ENCODE data around the gene TIAM2.
"Not testable (repeated sequence)": the region's sequence is repeated elsewhere in the genome, so short reads cannot be mapped to it uniquely, and the experiment has no call there.

TIAM2 gene

GRCh38 chr6:155158030-155158843 lies 163.1 kb downstream of the TIAM2 start:
- FAIRE-seq = no peak
- DNase-seq (ENCODE audit: low spot score) = peak; percentile 30

- DNase-seq (ENCODE audit: low spot score) (no peak), FAIRE-seq (no peak)
These were observed 167.6 kb downstream of the TIAM2 start for GRCh38 chr6:155162682-155163081.

- FAIRE-seq (no peak), DNase-seq (ENCODE audit: low spot score) (no peak)
These were observed 168.5 kb downstream of the TIAM2 start for GRCh38 chr6:155163601-155164000.

- DNase-seq (ENCODE audit: low spot score) (no peak), FAIRE-seq (no peak)
These were observed 170.1 kb downstream of the TIAM2 start for GRCh38 chr6:155165029-155165710.

- no peak for FAIRE-seq
- no peak for DNase-seq (ENCODE audit: low spot score)
These were observed 175.4 kb downstream of the TIAM2 start for GRCh38 chr6:155170519-155170918.

- DNase-seq (ENCODE audit: low spot score) = peak; percentile 79
- no peak for FAIRE-seq
These were observed 176.1 kb downstream of the TIAM2 start for GRCh38 chr6:155171109-155171746.

GRCh38 chr6:155171747-155172449 lies 176.8 kb downstream of the TIAM2 start:
- FAIRE-seq (no peak), DNase-seq (ENCODE audit: low spot score) (no peak)

- DNase-seq (ENCODE audit: low spot score) = no peak
- FAIRE-seq = no peak
These were observed 178.4 kb downstream of the TIAM2 start for GRCh38 chr6:155173488-155173887.

- DNase-seq (ENCODE audit: low spot score) (peak; percentile 73), FAIRE-seq (no peak)
These were observed 179.6 kb downstream of the TIAM2 start for GRCh38 chr6:155174576-155175211.

- no peak for FAIRE-seq
- DNase-seq (ENCODE audit: low spot score) = no peak
These were observed 182.3 kb downstream of the TIAM2 start for GRCh38 chr6:155177363-155177961.

GRCh38 chr6:155181498-155181897 lies 186.4 kb downstream of the TIAM2 start:
- DNase-seq (ENCODE audit: low spot score) = no peak
- FAIRE-seq = no peak

GRCh38 chr6:155182103-155182502 lies 187.0 kb downstream of the TIAM2 start:
- FAIRE-seq = no peak
- DNase-seq (ENCODE audit: low spot score) = no peak

- FAIRE-seq (no peak), DNase-seq (ENCODE audit: low spot score) (no peak)
These were observed 188.0 kb downstream of the TIAM2 start for GRCh38 chr6:155183095-155183494.

- FAIRE-seq; DNase-seq (ENCODE audit: low spot score): not testable (repeated sequence)
These were observed 189.9 kb downstream of the TIAM2 start for GRCh38 chr6:155185041-155185440.

GRCh38 chr6:155185544-155185943 lies 190.4 kb downstream of the TIAM2 start:
- FAIRE-seq (no peak), DNase-seq (ENCODE audit: low spot score) (peak; percentile 51)

- no peak for FAIRE-seq
- no peak for DNase-seq (ENCODE audit: low spot score)
These were observed 191.0 kb downstream of the TIAM2 start for GRCh38 chr6:155186052-155186658.

GRCh38 chr6:155187106-155187505 lies 192.0 kb downstream of the TIAM2 start:
- FAIRE-seq = no peak
- no peak for DNase-seq (ENCODE audit: low spot score)

GRCh38 chr6:155187994-155188706 lies 193.0 kb downstream of the TIAM2 start:
- no peak for DNase-seq (ENCODE audit: low spot score)

GRCh38 chr6:155188707-155189496 lies 193.8 kb downstream of the TIAM2 start:
- peak; percentile 44 for DNase-seq (ENCODE audit: low spot score)

More at GRCh38 chr6:155187994-155188706, 193.0 kb downstream of the TIAM2 start:
- no peak for FAIRE-seq

More at GRCh38 chr6:155188707-155189496, 193.8 kb downstream of the TIAM2 start:
- no peak for FAIRE-seq

Data from urothelium cell line (cell line).